ENCODE data around the gene TDP1.

Gene TDP1

GRCh38 chr14:89947344-89947743 is 8.4 kb upstream of the TDP1 start:
- no peak for DNase-seq

- DNase-seq = no peak
Measured at GRCh38 chr14:89952576-89952975, 3.2 kb upstream of the TDP1 start.

DNA sequence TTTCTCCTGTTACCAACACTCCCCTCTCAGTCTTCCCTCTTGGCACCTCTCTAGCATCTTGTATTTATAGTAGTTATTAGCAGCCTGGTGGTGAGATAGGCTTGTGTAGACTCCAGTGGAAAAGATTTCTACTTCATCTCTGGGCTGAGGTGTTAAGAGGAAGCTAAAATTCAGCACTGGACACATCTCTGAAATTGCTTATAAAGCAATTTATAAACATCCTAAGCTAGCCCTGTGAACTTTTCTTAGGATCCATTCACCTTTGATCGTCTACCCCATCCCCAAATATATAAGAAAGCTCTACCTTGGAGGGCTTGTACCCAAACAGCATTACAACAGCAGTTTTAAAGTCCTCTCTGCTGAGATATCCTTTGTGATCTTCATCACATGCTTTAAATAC is 2.1 kb upstream of the TDP1 start:
- DNase-seq = no peak

GRCh38 chr14:89954070-89955021 is 1.4 kb upstream of the TDP1 start, which contains the start of gene EFCAB11:
Gene EFCAB11 (minus strand): TSS chr14:89954730. CDS start chr14:89954660, 70 bp downstream.
- peak; percentile 90 for DNase-seq

- no peak for DNase-seq
Measured at GRCh38 chr14:89955022-89955744, 544 bp upstream of the TDP1 start.

- DNase-seq = no peak
Measured at GRCh38 chr14:89956661-89957009, 908 bp downstream of the TDP1 start.

DNA sequence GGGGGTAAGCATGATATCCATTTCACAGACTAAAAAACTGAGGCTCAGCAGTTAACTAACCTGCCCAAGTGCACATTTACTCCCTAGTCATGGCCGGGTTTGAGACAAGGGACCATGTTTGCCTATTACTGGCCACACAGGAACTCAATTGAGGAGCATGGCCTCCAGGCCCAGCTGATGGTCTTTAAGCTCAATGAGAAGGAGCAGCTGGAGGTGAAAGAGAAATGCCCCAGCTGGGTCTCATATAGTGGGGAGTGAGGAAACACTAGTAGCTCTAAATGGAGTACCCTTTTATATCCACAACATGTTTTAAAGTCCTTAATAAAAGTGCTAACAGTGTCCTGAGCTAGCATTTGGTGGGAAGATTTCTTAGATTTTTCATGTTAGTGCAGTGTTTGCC is 1.6 kb downstream of the TDP1 start:
- no peak for DNase-seq

GRCh38 chr14:89957791-89958190 is 2.1 kb downstream of the TDP1 start:
- no peak for DNase-seq

DNA sequence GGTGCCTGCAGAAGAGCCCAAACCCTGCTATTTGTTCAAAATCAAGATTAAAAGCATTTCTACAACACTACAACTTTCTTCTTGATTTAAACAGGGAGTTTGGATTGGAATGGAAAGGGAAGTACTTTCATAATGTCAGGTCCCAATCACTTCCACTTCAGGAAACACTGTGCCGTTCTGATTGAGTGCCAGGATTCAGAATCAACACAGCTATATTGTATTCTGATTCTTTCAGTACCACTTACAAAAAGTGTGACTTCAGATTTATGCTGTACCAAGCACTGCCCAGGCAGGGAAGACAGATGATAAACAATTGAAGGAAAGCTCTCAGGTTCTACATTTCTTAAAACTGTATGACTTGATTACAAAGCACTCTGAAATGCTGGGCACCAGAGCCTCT is 3.2 kb downstream of the TDP1 start:
- DNase-seq = no peak

DNA sequence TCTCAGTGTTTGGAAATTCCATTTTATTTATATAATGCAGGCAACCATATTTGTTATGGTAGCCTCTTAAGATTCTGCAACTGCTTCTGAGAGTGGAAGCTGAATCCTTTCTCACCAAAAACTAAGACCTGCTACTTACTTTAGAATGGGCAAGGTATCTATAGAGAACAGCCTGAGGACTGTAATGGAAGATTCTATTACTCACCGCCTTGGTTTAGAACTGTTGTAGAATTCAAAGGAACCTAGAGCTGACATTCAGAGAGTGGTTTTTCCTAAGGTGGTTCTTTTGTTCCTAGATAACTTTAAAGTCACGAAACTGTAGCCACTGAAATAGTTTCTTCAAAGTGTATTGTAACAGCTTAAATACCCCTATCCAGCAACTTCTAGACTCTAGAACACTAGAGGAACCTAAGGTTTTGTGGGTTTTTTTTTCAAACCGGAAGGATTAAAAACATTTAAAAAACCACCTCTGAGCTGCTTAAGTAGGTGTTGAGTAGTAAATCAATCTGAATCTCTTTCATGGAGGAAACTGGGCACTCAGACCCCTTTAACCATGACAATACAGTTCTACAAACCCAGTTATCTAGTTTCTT is 4.2 kb downstream of the TDP1 start:
- DNase-seq = no peak

GRCh38 chr14:89960914-89961313 is 5.2 kb downstream of the TDP1 start:
- no peak for DNase-seq

- DNase-seq = no peak
Measured at GRCh38 chr14:89963288-89963978, 7.7 kb downstream of the TDP1 start.

GRCh38 chr14:89965839-89966238 is 10.1 kb downstream of the TDP1 start:
- DNase-seq = no peak

DNA sequence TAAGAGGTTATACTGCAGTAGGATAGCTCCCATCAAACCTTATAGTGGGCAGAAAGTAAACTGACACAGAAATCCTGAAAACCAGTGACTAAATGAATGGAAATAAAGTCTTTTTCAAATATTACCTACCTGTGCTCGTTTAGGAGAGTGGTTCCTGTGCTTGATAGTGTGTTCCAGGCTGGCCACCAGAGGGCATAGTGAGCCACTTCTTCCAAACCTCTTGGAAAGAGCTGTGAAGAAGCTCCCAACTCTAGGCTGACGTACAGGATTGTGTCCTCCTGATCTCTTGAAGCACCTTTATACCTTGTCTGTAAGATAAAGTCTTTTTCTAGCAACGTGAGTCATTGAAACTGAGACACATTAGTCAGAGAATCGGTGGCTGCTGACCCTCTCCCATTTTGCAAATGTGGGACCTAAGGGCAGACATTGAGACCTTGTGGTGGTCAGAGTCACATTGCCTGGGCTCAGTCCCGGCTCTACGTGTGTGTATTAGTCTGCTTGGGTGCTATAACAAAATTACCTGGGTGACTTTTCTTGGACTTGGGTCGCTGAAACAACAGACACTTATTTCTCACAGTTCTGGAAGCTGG is 17.6 kb downstream of the TDP1 start:
- DNase-seq = peak; percentile 2

GRCh38 chr14:89977668-89978067 is 21.9 kb downstream of the TDP1 start:
- DNase-seq = no peak

DNA sequence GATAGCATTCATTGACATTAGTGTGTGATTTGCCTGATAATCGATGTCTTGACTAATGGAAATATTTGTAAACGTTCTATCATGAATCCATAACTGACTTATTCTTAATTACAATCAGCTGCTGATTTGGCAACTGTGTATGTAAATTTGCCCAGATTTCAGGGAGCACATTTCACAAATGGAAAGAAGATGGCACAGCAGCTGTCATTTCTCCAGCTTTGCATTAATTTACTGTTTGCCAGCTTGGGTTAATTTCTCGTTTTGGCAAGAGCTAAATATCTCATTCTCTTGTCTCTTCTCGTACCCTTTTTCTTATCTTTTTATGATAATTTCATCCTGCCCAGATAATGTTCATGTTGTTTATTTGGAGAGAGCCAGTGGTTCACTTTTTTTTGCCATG is 22.9 kb downstream of the TDP1 start:
- no peak for DNase-seq

- no peak for DNase-seq
Measured at GRCh38 chr14:89983375-89983774, 27.6 kb downstream of the TDP1 start.

DNA sequence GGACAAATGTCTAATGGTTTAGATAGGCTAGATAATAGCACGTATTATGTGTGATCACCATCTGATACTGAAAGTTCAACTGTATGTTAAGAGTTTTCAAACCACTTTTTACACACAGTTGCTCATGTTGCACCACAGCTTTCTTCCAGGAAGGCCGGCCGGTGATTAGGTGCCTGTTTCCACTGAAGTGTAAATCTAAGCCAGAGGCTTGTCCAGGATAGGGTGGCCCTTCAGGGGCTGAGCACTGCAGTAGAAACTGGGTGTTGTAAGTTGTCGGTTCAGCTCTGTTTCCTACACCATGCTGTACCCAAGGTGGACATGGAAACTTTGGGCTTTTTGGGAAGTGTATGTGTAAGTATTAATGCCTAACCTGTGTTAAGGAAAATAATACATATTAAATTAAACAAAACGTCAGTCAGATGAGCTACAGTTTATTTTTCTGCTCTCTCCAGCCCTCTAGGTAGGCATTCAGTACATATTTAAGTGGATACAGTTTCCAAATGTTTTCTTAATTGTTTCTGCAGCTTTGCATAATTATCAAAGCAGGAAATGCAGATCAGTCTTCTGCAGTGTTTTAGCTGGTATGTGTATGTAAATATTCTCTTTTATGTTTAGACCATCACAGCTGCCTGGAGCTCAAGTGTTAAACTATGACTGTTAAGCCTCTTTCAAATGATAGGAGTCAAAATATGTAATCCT is 30.9 kb downstream of the TDP1 start:
- no peak for DNase-seq

GRCh38 chr14:89987161-89987475 is 31.4 kb downstream of the TDP1 start:
- no peak for DNase-seq

GRCh38 chr14:89988787-89989186 is 33.1 kb downstream of the TDP1 start:
- DNase-seq = no peak

DNA sequence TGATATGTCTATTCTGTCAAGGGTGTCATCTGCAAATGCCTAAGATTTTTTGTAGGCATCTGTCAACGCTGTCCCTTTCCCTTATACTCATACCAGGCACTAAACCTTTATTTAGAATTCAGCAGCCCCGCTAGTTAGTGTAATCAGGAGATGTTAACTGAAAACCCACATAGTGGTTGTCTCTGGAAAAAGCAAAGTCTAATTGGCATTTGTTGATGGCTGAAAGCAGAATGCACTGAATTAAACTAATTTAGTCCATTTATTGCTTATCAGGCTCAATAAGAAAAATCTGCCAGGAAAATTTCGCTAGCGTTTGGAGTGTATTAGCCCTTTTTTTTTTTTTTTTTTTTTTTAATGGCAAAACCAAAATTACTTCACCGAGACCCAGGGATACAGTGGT is 34.5 kb downstream of the TDP1 start:
- no peak for DNase-seq

DNA sequence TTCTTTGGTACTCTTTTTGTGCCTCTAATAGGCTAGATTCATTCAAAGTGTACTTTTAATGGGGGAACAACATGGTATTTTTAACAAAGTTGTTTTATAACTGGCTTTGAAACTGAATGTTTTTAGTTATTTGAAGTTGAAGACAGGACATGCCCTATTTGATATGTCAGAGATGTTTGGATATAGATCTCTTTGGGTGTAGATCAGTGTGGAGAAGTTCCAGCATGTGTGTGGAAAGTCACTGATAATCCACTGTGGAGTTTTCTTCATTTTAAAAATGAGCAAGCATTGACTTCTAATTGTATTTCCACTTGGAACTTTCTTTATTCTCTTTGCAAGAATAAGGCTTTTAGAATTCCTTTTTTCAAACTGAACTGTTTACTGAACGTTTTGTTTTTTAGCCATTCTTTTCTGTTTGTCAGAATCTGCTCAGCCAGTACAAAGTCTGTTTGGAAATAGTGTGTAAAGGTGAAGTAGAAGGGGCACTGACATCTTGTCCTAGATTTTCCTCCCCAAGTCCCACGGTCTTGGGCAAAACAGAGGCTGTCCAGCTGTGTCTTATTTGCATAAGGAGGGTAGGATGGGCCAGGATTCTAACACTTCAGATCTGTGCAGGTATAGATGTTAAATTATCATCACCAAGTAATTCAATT is 35.0 kb downstream of the TDP1 start:
- DNase-seq = no peak

All from effector CD8-positive, alpha-beta T cell (primary cell).